ENCODE measurements around the gene NECTIN3.

The NECTIN3 gene, protein sequence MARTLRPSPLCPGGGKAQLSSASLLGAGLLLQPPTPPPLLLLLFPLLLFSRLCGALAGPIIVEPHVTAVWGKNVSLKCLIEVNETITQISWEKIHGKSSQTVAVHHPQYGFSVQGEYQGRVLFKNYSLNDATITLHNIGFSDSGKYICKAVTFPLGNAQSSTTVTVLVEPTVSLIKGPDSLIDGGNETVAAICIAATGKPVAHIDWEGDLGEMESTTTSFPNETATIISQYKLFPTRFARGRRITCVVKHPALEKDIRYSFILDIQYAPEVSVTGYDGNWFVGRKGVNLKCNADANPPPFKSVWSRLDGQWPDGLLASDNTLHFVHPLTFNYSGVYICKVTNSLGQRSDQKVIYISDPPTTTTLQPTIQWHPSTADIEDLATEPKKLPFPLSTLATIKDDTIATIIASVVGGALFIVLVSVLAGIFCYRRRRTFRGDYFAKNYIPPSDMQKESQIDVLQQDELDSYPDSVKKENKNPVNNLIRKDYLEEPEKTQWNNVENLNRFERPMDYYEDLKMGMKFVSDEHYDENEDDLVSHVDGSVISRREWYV

DNA sequence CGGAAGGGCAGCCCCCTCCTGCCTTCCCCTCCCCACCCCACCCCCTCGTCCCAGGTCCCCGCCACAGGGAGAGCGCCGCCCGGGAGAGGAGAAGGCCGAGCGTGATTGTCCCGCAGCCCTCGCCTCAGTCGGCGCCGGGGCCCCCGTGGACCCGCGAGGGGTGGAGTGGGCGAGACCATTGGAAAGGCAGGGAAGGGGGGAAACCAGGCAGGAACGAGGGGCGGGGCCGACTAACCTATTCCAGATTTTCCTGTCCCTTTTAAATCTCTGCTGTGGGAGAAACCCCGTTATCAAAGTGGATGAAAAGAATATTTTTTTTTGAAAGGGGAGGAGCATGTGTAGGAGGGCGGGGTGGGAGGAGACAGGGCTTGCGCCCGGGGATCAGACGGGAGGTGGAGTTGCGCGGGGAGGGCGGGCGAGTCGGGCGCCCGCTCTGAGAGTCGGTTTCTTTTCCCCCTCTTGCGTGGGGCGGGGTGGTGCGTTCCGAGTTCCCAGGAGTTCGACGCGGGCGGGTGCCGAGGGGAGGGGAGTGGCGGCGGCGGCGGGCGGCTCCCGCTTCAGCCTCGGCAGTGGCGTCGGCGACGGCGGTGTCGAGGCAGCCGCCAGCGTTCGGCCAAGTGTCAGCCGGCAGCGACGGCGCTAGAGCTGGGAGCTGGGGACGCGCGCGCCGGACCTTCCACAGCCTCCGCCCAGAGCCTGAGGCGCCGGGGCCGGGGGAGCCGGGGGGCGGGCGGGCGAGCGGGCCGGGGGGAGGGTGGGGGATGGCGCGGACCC, at the start of gene NECTIN3:
Gene NECTIN3, plus strand, starts transcription at position 560 of the 774 bp plus-strand sequence. Its CDS starts 202 bp downstream, at position 762.
- peak; percentile 79 for DNase-seq

DNA sequence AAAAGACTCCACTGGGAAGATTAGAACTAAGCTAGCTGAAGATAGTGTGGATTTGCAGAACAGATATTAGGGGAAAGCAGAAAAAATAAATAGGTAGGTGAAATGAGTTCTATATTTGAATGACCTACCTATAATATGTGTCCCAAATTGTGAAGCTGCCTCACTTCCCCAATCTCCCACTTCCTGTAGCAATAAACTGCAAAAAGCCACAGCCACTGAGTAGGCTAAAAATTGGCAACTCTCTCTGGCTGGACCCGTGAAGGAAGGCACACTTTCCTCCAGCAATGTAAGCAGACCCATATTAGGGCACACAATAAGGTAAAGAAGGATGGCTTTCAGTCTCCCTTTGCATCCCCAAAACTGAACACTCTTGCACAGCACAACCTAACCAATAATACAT, 43.7 kb upstream of the NECTIN3 start:
- DNase-seq: no peak

DNA sequence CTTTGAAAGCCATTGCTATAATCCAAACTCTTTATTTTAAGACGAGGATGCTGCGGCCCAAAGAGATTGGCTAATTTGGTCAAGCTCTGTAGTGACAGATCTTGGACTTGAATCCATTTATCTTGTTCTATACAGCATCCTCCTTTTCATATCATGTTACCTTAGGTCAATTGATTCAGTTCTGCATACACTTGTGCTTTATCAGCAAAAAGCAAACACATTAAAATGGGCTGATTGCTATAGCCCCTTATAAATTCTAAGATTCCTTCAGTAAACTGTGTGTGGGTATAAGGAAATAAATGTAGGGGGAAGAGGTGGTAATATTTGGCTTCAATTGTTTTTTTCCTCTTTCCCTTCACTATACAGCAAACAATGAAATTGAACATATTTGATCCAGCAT, 40.1 kb upstream of the NECTIN3 start:
- no peak for DNase-seq

DNA sequence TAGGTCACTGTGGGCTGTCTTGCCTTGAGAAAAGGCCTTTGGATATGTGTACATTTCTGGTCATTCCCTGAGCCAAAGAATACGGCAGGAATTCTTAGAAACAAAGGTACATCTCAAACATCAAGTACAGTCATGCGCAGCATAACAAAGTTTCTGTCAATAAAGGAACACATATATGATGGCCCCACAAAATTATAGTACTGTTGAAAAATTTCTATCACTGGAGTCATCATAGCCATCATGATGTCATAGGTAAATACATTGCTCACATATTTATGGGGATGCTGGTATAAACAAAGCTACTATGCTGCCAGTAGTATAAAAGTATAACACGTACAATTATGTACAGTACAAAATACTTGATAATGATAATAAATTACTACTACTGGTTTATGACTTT, 38.9 kb upstream of the NECTIN3 start:
- no peak for DNase-seq

DNA sequence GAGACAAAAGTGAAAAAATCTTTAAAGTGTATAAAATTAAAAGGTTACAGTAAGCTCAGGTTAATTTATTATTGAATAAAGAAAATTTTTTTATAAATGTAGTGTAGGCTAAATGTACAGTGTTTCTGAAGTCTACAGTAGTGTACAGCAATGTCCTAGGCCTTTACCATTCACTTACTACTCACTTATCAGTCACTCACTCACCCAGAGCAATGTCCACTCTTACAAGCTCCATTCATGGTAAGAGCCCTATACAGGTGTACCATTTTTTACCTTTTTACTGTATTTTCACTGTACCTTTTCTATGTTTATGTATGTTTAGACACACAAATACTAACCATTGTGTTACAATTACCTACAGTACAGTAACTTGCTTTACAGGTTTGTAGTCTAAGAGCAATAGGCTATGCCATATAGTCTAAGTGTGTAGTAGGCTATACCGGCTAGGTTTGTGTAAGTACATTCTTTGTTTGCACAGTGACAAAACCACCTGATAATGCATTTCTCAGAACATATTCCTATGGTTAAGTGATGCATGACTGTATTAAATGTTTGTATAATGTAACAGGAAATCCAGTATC, 38.1 kb upstream of the NECTIN3 start:
- no peak for DNase-seq

DNA sequence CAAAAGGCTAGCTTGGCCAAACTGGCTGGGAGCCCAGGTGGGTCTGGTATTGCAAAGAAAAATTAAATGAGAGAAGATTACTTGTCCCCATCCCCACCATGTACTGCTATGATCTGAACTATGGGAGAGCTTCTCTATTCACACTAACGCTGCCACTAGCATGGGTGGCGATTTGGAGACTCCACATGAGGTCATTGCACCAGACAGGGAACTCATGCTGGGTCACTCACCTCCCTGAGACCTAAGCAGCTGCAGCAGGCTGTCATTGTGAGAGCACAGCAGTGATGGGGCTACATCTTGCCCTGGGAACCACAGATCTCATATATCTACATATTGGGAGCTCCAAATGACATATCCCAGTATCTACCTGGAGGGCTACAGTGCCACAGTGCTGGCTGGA, 36.3 kb upstream of the NECTIN3 start:
- DNase-seq: no peak

DNA sequence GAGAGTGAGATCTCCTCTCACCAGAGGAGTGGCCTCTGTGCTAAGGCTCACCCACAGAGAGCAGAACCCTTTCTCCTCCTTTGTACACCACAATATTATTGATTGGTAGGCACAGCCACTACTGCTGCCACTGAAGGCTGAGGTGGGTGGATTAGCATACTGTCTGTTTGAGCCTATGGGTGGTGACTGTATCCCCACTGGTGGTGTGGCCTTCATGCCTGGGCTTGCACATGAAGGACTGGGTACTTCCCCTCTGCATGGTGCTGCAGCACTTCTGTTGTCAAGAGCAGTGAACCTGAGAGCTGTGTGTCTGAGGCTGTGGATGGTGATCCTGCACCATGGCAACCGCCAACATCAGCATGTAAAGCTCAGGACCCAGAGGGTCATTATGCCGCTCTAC, 35.7 kb upstream of the NECTIN3 start:
- DNase-seq: no peak

DNA sequence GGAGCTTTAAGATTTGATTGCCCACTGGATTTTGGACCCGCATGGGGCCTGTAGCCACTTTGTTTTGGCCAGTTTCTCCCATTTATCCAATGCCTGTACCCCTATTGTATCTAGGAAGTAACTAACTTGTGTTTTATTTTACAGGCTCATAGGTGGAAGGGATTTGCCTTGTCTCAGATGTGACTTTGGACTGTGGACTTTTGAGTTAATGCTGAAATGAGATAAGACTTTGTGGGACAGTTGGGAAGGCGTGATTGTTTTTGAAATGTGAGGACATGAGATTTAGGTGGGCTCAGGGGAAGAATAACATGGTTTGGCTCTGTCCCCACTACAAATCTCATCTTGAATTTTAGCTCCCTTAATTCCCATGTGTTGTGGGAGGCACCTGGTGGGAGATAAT, 30.7 kb upstream of the NECTIN3 start:
- DNase-seq: no peak

DNA sequence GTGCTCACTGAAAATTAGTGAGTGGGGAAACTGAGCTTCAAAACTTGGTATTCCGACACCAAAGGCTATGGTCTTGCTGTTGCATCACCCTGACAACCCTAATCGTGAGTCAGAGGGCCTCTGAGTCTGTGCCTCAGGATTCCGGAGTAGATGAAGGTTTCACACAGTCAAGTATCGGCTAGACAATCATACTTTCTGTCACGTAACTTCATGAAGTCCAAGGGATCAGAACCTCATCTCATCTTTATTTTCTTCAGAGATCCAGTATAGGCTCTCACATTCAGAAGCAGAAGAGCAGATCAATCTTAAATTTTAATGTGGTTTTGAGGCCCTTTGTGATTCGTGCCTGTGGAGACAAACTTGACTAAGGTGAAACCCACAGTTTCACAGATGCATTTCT, 26.1 kb upstream of the NECTIN3 start:
- DNase-seq: no peak

DNA sequence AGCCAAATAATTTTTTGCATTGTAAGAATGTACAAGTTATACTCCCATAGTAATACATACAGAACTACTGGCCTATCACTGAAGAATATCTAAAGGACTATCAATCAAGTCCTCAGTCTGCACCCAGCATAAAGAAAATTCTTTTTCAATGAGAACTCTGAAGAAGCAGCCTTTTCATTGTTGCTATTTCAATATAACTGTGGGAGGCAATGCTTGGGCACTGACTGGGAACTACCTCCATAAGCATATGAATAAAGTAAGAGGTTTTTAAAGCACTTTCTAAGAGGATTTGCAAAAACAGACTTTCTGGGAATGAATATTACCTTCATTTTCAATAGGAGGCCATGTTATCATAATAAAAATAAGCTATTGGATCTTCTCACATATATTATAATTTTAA, 24.6 kb upstream of the NECTIN3 start:
- no peak for DNase-seq

DNA sequence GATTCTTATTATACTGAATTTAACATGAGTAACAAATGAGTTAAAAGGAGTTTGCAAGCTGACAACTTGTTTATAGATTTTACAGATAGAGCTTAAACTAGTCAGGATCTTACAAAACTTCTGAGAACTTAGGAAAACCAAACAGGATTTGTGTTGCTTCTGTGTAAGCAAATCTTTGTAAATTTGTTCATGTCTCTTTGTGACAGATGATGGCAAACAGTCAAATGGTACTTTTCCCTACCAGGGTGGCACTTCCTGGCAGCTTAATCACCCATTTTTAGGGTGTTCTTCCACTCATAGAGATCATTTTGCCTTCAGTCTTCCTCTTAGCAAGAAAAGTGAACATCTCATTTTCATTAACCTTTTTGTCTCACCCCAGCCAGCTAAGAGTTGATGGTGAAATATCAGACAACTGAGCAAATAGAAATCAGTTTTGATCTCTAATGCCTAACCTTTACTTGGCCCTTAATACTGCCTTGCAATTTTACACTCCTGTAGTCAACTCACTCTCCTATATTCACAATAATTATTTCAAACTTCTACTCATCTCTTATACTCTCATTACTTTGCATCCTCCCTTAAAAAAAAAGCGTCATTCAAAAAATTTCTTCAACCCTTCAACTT, 23.7 kb upstream of the NECTIN3 start:
- DNase-seq: no peak

DNA sequence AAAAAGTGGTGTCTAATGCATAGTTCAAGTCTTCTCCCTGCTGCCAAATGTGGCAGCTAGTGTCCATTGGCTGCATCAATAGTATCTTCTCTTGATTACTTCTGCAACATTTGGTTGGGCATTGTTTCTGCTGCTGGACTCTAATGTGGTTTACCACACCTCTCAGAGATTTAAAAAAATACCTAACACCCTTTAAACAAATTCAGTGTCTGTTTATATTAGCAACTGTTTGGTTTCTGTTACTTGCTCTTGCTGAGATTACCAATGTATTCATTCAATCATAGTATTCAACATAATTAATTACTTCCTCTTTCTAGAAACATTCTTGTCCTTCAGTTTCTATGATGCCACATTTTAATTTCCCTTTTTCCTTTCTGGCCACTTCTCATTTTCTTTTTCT, 20.3 kb upstream of the NECTIN3 start:
- no peak for DNase-seq

DNA sequence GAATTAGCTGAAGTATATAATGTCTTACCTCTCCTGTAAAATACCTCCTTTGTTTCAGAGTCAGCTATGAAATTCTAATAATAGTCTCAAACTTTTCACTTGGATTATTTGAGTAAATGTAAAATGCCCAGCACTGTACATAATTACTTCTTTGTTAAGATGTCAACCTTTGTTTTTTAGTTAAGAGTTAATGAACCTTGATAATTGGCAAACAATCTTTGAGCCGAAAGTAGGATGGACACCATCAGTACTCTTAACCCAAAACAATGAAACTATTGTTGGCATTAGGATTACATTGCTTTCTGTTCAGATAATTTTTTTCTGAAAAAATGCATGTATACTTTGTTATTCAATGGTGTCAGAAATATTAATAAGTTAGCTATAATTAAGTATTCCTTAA, 3.0 kb upstream of the NECTIN3 start:
- no peak for DNase-seq

DNA sequence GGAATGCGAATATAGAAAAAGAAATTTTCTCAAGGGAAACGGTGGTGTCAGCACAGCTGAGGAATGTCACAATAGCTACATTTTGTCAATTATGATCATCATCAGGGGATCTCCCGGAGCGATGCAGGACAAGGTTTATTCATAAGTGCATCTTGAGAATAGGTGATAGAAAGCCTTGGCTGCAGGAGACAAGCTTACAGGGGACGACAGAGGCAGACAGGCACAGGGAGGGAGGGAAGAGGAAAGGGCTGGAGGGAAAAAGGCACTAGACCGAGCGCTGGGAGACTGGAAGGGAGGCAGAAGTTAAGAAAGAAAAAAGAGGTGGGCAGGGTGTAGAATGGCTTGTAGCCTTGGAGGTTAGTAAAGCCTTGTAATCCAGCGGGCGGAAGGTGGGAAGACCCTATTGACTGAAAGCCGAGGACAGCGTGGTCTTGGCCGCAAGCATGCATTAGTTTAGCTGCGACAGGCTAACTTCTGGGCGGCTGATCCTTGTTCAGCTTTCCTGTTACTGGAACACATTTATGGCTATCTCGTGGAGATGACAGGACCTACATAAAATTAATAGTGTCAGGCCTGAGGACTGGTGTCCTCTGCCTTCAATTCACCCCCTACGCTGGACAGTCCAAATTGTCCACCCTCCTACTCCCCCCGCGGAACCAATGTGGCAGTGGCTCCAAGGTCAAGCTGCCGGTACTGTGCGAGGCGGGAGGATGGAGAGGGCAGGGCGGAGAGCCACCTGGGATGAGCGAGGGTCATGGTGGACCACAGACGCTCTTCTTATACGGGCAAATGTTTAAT, 1.4 kb upstream of the NECTIN3 start:
- DNase-seq: no peak

DNA sequence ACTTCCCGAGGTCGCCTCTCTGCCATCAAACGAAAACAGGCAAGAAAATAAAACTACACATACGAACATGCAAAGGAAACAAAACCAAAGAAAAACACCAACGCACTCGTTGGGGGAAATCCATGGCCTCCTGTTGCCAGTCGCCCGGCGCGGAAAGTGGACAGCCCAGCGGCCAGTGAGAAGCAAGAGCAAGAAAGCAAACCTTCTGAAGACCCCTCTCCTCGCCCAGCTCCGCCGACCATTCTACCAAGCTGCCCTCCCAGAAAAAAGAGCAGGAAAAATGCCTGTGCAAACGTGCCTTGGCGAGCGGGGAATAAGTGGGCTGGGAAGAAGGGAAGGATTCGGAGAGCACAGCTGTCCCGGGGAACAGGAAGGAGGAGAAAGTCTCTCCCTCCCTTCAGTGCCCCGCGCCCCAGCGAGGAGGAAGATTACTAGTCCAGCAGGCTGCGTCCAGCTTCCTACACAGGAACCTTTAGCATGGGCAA, 802 bp upstream of the NECTIN3 start:
- peak; percentile 21 for DNase-seq

DNA sequence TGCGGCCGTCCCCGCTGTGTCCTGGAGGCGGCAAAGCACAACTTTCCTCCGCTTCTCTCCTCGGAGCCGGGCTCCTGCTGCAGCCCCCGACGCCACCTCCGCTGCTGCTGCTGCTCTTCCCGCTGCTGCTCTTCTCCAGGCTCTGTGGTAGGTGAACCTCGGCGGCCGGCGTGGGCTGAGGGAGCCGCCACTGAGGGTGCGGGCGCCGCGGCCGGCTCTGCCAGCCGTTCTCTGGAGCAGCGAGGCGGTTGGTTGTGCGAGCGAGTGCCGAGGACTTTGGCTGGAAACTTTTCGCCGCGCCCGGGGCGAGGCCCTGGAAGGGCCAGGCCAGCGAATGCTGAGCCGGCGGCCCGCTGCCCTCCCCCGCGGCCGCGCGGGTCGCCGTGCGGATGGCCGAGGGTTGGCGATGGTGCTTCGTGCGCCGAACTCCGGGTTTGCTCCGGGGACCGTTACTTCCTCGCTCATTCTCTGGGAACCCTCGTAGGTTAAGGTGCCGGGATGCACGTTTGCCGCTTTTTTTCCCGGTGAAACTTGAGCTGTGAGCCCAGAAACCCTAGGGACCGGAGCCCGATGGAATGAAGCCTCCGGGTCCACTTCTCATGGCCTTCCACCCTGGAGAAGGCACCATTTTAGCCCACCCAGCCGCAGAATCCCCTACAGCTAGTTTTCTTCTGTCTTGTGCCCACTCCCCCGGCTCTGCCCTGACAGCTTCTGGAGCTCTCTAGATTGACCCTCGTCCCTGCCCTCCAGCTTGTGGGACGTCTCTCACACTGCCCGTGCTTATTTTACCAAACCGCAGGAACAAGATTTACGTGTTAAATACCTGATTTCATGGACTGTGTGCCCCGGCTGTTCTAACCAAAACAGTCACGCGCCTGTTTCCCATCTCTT, 660 bp downstream of the NECTIN3 start:
- no peak for DNase-seq

DNA sequence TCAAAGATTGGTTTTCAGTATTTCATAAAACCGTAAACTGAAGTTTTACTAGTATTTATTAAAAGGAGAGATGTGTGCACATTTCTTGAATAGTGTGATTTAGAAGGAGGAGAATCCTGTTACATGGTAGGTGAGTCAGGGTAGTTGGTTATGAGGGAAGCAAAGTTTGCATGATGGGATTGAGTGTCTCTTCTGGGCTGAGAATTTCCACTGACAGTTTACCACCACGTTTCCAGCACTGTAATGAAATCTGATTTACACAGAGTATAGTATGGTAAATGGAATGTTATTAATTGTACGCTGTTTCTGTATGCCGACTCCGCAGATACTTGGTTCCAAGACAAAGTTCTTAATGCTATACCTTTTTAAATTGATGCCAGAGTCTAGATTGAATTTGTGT, 1.6 kb downstream of the NECTIN3 start:
- no peak for DNase-seq

DNA sequence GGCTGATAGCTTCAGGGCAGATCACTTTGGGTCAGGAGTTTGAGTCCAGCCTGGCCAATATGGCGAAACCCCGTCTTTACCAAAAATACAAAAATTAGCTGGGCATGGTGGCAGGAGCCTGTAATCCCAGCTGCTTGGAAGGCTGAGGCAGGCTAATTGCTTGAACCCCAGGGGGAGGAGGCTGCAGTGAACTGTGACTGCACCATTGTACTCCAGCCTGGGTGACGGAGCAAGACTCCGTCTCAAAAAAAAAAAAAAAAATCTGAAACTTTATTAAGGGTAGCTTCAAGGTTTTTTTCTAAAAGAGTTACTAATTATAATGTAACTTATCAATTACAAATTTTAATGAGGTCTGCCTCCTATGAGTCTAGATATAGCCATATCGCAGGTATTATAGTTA, 5.1 kb downstream of the NECTIN3 start:
- no peak for DNase-seq

DNA sequence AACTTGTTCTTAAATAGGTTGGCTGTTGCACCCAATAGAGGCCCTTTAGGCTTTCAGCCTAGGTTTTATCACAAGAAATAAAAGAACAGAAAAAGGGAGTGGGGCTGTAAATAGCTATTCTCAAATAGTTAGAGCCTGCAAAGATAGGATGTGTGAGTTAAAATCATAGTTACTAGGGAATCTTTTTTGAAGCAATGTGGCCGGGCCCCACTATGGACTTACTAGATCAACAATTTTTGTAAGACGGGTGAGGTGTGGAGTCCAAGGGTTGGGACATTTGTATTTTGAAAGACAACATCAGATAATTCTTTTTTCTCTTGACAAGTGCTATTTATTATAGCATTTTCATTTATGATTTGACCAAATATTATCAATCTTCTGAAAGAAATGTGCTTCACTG, 5.8 kb downstream of the NECTIN3 start:
- DNase-seq: no peak

DNA sequence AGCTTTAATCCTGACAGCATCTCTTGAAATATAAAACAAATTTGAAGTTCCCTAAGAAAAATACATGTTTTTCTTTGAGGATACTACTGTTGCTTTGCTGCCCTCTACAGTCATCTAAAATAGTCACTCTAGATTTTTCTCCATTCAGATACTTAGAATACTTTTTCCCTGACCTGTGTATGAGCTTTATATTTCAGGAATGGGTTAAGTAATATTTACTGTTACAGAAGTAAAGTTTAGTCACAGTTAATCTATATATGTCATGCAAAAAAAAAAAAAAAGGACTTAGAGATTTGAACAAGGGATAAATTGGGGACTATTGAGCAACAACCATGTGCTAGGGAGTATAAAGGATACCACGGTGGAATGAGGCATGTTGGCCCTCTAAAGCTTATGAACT, 8.8 kb downstream of the NECTIN3 start:
- DNase-seq: no peak

DNA sequence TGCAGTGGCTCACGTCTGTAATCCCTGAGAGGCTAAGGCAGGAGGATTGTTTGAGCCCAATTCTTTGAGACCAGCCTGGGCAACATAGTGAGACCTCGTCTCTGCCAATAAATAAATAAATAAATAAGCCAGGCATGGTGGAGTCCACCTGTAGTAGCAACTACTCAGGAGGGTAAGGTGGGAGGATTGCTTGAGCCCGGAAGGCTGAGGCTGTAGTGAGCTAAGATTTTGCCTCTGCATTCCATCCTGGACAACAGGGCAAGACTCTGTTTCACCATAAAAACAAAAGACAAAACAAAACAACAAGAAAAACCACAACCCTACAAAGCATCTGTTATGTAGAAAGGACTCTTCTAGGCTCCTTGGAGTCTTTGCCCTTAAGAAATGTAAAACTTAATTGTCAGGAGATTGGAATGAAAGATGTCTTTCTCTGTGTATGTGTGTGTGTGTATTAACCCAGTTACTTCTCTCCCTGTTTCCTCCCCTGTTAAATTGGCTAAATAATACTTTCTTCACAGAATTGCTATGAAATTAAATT, 9.5 kb downstream of the NECTIN3 start:
- no peak for DNase-seq

Measured in NCI-H187 treated with DMSO at 0.1 percent for 48 hours (cell line).